Activated CD8-positive, alpha-beta memory T cell treated with anti-CD3 and anti-CD28 coated beads for 4 hours (primary cell): Measurements from ENCODE around the gene CHCHD2.
"Not testable (repeated sequence)": the region's sequence is repeated elsewhere in the genome, so short reads cannot be mapped to it uniquely, and the experiment has no call there.

ENCODE experiments used
- DNase-seq, 2 donors: peaks; one replicate each; pipeline ENCODE4 v3.0.0-alpha.2; 2020; ENCODE audit warnings: low read depth in 2 of 2

The CHCHD2 gene

GRCh38 chr7:56106108-56107073, at the start of gene CHCHD2:
Gene CHCHD2, minus strand, starts transcription at chr7:56106476. Its CDS starts 63 bp downstream, at chr7:56106413.
- peak; percentile 84 to 91 for DNase-seq

DNA sequence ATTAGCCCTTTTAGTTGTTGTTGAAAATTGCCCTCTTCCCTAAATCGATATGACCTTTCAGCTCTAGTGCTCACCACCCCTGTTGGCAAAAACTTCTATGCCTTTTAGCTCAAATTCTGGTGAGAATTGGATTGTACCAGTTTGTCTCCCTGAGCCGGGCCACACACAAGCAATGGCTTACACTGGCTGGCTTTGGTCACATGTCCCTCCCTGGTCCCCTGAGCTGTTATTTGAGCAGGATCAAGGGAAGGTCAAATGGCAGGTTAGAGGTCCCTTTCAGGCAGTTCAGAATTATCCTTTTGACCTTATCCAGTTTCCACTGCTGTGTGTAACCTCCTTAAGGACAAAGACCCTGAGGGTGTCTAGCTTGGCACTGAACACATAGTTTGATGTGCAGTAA, 24.8 kb upstream of the CHCHD2 start:
- DNase-seq = not testable (repeated sequence)

DNA sequence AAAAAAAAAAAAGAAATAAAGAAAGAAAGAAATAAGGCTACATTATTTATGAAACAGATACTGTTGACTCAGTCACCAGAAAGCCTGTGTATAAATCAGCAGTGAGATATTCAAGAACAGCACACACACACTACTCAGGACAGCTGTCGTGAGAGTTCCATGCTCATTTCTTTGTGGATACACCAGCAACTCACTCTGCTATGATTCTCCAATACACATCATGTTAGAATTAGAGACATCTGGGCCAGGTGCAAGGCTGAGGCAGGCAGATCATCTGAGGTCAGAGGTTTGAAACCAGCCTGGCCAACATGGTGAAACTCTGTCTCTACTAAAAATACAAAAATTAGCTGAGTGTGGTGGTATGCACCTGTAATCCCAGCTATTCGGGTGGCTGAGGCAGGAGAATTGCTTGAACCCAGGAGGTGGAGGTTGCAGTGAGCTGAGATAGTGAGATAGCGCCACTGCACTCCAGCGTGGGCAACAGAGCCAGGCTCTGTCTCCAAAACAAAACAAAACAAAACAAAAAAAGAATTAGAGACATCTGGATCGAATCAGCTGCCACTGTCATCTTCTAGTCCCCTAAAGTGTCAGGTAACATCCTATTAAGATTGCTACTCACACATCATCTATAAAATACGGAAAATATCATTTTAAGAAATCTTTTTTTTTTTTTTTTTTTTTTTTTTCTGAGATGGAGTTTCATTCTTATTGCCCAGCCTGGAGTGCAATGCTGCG, 21.1 kb upstream of the CHCHD2 start:
- DNase-seq = no peak

DNA sequence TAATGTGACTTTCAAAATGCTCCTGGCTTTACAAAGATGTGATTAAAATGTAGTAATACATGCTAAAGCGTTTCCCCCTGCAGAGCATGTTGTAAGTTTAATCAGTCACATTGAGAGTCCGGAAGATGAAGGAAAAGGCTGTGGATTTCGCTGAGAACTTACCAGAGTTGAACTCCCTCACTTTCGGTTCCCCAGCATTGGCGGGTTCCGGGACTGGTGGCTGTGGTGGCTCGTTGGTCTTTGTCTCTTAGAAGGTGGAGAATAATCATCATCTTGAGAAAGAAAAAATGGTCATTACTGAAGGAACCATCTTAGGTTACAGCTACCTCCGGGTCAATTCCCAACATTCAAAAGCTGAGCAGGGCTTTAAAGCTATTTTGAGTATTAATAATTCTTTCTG, 19.6 kb upstream of the CHCHD2 start:
- no peak for DNase-seq

- DNase-seq = no peak
These were observed 18.7 kb upstream of the CHCHD2 start for GRCh38 chr7:56124981-56125380.

DNA sequence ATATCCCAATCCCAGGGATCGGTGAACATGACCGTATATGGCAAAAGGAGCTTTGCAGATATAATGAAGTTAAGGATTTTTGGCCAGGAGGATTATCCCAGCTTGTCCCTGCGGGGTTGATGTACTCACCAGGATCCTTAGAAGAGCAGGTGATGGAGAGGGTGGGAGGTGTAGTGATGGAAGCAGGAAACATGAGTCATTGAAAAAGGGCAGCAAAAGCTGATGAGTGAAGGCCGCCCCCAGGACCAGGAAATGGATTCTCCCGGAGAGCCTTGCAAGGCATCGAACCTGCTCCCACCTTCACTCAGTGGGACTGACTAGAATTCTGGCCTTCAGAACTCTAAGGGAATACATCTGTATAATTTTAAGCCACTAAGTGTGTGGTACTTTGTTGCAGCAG, 15.2 kb upstream of the CHCHD2 start:
- DNase-seq = no peak

- DNase-seq = no peak
These were observed 9.7 kb upstream of the CHCHD2 start, which contains the start of gene NUPR2 for GRCh38 chr7:56115852-56116538. Gene NUPR2, minus strand, starts transcription at chr7:56116417. Its CDS starts 103 bp downstream, at chr7:56116314.

DNA sequence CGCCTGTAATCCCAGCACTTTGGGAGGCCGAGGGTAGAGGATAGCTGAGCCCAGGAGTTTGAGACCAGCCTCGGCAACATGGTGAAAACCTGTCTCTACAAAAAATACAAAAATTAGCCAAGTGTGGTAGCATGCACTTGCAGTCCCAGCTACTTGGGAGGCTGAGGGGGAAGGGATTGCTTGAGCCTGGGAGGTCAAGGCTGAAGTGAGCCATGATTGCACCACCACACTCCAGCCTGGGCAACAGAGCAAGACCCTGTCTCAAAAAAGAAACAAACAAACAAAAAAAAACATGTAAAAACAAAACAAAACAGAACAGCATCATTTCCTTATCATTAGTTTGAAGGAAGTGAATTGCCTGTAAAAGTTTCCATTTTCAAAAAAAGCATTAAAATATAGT, 6.0 kb upstream of the CHCHD2 start:
- DNase-seq = not testable (repeated sequence)

DNA sequence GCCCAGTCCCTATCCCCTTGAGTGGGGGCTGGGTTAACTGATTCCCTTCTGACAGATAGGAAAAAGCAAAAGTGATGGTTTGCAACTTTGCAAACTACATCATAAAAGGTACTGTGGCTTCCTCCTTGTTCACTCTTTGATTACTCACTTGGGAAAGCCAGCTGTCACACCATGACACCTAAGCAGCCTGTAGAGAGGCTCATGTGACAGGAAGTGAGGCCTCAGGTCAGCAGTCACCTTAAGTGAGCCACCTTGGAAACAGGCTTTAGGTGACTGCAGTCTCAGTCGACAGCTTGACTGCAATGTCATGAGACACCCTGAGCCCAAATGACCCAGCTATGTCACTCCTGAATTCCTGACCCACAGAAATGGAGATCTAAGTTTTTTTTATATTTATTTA, 4.3 kb upstream of the CHCHD2 start:
- DNase-seq = no peak

DNA sequence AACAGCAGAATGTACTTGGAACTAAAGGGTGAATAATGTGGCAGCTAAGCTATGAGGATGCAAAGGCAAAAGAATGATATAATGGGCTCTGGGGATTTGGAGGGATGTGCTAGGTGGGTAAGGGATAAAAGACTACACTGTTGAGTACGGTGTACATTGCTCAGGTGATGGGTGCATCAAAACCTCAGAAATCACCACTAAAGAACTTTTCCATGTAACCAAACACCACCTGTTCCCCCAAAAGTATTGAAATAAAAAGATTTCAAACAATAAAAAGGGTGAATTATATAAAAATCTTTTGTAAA, 1.6 kb upstream of the CHCHD2 start:
- DNase-seq = no peak

- no peak for DNase-seq
These were observed 768 bp downstream of the CHCHD2 start for GRCh38 chr7:56105508-56105907.

- not testable (repeated sequence) for DNase-seq
These were observed 2.1 kb downstream of the CHCHD2 start for GRCh38 chr7:56104138-56104537.

DNA sequence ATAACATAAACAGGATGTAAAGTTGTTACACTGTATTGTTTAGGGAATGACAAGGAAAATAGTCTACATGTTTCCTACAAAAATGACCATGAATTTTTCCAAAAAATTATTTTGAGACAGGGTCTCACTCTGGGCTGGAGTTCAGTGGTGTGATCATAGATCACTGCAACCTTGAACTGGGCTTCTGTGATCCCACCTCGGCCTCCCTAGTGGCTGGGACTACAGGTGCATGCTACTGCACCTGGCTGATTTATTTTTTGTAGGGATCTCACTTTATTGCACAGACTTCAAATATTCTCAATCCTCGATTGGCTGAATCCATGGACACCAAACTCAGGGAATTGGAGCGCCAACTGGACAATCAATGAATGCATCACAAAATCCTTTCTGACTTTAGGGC, 6.6 kb downstream of the CHCHD2 start:
- no peak for DNase-seq

GRCh38 chr7:56098187-56099008, 7.9 kb downstream of the CHCHD2 start:
- DNase-seq = not testable (repeated sequence)

GRCh38 chr7:56097700-56098099, 8.6 kb downstream of the CHCHD2 start:
- no peak for DNase-seq

DNA sequence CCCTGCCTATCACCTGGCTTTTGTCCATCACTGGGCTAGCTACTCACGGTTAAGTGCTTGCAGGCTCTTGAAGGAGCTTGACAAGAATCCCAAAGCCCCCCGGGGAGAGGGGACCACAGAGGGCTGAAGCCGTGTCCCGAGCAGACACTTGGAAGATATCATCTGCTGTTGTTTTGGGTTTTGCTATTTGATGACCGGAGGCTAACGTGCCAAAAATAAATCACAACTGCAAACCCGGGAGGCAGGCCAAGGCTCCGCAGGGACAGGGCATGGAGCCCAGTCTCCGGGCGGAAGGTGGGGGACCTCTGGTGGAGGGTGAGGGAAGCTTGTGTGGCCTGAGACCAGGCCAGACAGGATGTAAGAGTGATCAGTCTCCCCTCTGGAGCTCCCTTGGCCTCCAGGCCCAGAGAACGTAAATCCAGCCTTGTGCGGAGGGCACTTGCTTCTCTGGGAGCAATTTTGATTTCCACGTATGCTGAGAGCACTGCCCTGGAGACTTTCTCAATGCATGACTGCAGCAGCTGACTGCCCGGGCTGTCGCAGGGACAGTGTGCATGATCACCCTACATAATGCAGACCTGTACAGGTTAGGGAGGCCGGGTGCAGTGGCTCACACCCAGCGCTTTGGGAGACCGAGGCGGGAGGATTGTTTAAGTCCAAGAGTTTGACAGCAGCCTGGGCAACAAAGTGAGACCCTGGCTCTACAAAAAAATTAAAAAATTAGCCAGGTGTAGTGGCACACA, 13.3 kb downstream of the CHCHD2 start, which contains the start of gene PHKG1:
Gene PHKG1, minus strand, starts transcription at position 164 of the 743 bp plus-strand sequence. CDS start 4,011 bp downstream, outside the sequence.
- no peak for DNase-seq

- not testable (repeated sequence) for DNase-seq
These were observed 13.9 kb downstream of the CHCHD2 start for GRCh38 chr7:56092388-56092787.

DNA sequence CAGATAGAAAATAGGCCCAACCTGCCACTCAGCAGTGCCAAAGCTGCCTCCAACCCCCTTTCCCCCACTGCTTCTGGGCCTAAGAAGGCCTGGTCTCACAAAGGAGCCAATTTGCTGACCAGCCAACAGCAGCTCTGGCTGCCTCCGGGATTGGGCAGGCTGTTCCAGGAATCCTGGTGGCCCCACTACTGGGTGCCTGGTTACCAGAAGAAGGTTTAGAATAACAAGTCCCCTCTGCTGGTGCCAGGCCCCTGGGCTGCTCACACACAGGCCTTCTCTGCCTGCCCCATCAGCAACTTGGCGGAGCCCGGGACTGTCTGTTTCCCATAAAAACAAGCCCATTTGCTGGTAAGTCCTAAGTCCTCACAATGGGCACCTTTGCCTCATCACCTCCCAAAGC, 14.7 kb downstream of the CHCHD2 start:
- DNase-seq = no peak

DNA sequence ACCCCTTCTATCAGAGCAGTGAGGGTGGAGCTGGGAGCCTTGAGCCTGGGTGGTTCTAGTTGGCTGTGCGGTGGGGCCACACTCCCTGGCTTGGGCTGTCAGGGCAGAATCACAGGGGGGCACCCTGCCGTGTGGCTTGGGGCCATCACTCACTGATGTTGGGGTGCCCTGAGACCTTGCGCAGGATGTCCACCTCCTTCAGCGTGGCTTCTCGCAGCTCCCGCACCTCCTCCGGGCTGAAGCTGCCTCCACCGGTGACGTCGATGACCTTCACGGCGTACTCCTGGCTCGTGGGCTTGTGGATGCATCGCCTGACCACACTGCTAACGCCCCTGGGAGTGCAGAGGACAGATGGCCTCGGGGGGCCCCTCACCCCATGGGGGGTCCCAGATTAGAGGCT, 18.8 kb downstream of the CHCHD2 start:
- no peak for DNase-seq

GRCh38 chr7:56086761-56087160, 19.5 kb downstream of the CHCHD2 start:
- no peak for DNase-seq
